ENCODE results near the gene MTARC2. TPM values are rescaled to one million over a fixed set of nuclear protein-coding genes. Genes with fewer than 3 reads are reported as not detected.

Gene MTARC2
- total and polyA plus RNA-seq, 2 of the 13 experiments (the other 11 are each of a cell fraction or from before 2014, with no cell fraction given): 8.5 to 10.1 TPM

DNA sequence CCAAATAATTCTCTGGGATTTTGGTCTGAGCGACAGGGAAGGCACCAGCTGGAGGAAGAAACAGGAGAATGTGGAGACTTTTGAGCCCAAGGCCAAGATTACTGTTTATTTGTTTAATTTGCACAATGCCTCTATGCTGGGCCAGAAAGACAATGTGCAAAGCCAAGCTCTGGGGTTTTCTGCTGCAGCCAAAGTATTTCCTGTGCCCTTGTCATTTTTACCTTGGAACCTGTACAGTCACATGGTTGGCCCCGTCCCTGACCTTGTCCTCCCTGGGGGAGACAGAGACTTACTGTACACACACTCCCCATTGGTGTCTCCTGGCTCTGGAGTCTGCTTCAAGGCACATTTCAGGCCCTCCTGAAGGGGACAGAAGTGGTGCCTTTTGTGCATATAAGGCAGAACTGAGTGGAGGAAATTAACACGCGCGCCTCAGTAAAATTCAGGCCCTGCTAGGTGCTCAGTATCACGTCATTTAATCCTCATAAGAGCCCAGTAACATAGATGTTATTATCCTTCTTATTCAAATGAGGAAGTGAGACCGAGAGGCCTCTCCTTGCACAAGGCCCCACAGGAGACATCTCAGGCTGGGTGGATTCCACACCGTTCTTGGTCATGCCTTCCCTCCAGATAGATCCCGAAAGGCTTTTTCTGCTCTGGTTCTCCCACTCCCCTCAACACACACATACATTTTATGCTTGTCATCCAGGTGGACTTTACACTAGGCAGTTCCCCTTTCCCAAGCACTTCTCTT, 36.9 kb upstream of the MTARC2 start (continued):
- TF ChIP-seq, protein P1, sequence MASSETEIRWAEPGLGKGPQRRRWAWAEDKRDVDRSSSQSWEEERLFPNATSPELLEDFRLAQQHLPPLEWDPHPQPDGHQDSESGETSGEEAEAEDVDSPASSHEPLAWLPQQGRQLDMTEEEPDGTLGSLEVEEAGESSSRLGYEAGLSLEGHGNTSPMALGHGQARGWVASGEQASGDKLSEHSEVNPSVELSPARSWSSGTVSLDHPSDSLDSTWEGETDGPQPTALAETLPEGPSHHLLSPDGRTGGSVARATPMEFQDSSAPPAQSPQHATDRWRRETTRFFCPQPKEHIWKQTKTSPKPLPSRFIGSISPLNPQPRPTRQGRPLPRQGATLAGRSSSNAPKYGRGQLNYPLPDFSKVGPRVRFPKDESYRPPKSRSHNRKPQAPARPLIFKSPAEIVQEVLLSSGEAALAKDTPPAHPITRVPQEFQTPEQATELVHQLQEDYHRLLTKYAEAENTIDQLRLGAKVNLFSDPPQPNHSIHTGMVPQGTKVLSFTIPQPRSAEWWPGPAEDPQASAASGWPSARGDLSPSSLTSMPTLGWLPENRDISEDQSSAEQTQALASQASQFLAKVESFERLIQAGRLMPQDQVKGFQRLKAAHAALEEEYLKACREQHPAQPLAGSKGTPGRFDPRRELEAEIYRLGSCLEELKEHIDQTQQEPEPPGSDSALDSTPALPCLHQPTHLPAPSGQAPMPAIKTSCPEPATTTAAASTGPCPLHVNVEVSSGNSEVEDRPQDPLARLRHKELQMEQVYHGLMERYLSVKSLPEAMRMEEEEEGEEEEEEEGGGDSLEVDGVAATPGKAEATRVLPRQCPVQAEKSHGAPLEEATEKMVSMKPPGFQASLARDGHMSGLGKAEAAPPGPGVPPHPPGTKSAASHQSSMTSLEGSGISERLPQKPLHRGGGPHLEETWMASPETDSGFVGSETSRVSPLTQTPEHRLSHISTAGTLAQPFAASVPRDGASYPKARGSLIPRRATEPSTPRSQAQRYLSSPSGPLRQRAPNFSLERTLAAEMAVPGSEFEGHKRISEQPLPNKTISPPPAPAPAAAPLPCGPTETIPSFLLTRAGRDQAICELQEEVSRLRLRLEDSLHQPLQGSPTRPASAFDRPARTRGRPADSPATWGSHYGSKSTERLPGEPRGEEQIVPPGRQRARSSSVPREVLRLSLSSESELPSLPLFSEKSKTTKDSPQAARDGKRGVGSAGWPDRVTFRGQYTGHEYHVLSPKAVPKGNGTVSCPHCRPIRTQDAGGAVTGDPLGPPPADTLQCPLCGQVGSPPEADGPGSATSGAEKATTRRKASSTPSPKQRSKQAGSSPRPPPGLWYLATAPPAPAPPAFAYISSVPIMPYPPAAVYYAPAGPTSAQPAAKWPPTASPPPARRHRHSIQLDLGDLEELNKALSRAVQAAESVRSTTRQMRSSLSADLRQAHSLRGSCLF (CRISPR knock-in tag; IDR thresholded peaks at IDR 0.05; ENCODE audit: borderline replicate concordance): no peak
- TF ChIP-seq MTA3 (CRISPR knock-in tag; IDR thresholded peaks at IDR 0.05) (no peak), SATB2 (CRISPR knock-in tag; IDR thresholded peaks at IDR 0.05) (no peak), SPEN (CRISPR knock-in tag; IDR thresholded peaks at IDR 0.05; ENCODE audit: low read depth) (no peak), ZNF264 (CRISPR knock-in tag; IDR thresholded peaks at IDR 0.05) (no peak), PRPF4 (IDR thresholded peaks at IDR 0.05; ENCODE audit: low read depth, low read length, poor library complexity, severe bottlenecking) (no peak), NFKB2 (CRISPR knock-in tag; IDR thresholded peaks at IDR 0.05; ENCODE audit: borderline replicate concordance) (no peak), GLI4 (CRISPR knock-in tag; IDR thresholded peaks at IDR 0.05; ENCODE audit: borderline replicate concordance) (no peak), ZNF136 (CRISPR knock-in tag; IDR thresholded peaks at IDR 0.05; ENCODE audit: low read depth) (no peak), TEAD2 (CRISPR knock-in tag; IDR thresholded peaks at IDR 0.05) (no peak), ZC3H4 (CRISPR knock-in tag; IDR thresholded peaks at IDR 0.05; ENCODE audit: borderline replicate concordance) (no peak), KDM5A (IDR thresholded peaks at IDR 0.05; ENCODE audit: borderline replicate concordance, low read length) (no peak), ZNF546 (CRISPR knock-in tag; conservative IDR thresholded peaks at IDR 0.05) (no peak), MEF2D (CRISPR knock-in tag; IDR thresholded peaks at IDR 0.05) (no peak)
- TF ChIP-seq, protein P2, sequence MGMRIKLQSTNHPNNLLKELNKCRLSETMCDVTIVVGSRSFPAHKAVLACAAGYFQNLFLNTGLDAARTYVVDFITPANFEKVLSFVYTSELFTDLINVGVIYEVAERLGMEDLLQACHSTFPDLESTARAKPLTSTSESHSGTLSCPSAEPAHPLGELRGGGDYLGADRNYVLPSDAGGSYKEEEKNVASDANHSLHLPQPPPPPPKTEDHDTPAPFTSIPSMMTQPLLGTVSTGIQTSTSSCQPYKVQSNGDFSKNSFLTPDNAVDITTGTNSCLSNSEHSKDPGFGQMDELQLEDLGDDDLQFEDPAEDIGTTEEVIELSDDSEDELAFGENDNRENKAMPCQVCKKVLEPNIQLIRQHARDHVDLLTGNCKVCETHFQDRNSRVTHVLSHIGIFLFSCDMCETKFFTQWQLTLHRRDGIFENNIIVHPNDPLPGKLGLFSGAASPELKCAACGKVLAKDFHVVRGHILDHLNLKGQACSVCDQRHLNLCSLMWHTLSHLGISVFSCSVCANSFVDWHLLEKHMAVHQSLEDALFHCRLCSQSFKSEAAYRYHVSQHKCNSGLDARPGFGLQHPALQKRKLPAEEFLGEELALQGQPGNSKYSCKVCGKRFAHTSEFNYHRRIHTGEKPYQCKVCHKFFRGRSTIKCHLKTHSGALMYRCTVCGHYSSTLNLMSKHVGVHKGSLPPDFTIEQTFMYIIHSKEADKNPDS (CRISPR knock-in tag; IDR thresholded peaks at IDR 0.05): no peak
- TF ChIP-seq, protein P3, sequence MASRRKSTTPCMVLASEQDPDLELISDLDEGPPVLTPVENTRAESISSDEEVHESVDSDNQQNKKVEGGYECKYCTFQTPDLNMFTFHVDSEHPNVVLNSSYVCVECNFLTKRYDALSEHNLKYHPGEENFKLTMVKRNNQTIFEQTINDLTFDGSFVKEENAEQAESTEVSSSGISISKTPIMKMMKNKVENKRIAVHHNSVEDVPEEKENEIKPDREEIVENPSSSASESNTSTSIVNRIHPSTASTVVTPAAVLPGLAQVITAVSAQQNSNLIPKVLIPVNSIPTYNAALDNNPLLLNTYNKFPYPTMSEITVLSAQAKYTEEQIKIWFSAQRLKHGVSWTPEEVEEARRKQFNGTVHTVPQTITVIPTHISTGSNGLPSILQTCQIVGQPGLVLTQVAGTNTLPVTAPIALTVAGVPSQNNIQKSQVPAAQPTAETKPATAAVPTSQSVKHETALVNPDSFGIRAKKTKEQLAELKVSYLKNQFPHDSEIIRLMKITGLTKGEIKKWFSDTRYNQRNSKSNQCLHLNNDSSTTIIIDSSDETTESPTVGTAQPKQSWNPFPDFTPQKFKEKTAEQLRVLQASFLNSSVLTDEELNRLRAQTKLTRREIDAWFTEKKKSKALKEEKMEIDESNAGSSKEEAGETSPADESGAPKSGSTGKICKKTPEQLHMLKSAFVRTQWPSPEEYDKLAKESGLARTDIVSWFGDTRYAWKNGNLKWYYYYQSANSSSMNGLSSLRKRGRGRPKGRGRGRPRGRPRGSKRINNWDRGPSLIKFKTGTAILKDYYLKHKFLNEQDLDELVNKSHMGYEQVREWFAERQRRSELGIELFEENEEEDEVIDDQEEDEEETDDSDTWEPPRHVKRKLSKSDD (CRISPR knock-in tag; IDR thresholded peaks at IDR 0.05; ENCODE audit: low read depth): no peak

All from HepG2 (cell line).